HT-29 (cell line): ENCODE results near the gene SRC. TPM values are rescaled to one million over a fixed set of nuclear protein-coding genes. Genes with fewer than 3 reads are reported as not detected.

Source experiments
- DNase-seq: peaks from one replicate; pipeline ENCODE4 v3.0.0-alpha.2; 2015; ENCODE audit warnings: low spot score
- total RNA-seq: library from RNA; depleted of rRNA; stranded (reverse); fragments of >200 nt; shearing (Covaris generic); gene quantifications from 2 replicates; pipeline ENCODE4 v1.2.3, GENCODE V29; 2014

Gene SRC
- total RNA-seq, 1 experiment from 2014 or later = 161 TPM

- DNase-seq = no peak
Observed at GRCh38 chr20:37381621-37382471, 35.9 kb downstream of the SRC start.

DNA sequence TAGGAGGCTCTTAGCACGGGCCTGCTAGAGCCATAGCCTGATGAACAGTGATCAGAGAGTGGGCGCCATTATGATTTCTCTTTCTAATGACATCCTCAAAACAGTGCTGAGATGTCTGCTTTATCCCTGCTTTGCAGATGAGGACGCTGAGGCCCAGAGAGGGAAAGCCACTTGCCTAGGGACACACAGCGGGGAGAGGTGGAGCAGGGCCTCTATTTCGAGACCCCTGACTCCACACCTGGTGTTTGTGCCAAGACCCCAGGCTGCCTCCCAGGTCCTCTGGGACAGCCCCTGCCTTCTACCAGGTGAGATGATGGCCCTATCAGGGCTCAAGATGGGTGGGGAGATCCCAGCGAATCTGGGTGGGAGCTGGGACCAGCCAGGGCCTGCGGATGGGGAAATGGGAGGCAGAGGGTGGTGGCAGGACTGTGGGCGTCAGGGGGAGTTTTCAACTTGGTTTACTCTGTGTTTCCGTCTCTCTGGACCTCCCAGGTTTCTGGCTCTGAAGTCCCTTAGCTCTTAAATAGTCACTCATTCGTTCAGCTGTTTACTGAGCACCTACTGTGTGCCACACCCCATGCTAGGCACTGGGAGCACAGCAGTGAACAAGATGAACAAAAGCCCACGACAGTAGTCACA lies 36.7 kb downstream of the SRC start:
- no peak for DNase-seq

- DNase-seq = peak; percentile 38
Observed at GRCh38 chr20:37383229-37383989, 37.5 kb downstream of the SRC start.

- DNase-seq = peak; percentile 54
Observed at GRCh38 chr20:37384683-37385174, 38.8 kb downstream of the SRC start.

DNA sequence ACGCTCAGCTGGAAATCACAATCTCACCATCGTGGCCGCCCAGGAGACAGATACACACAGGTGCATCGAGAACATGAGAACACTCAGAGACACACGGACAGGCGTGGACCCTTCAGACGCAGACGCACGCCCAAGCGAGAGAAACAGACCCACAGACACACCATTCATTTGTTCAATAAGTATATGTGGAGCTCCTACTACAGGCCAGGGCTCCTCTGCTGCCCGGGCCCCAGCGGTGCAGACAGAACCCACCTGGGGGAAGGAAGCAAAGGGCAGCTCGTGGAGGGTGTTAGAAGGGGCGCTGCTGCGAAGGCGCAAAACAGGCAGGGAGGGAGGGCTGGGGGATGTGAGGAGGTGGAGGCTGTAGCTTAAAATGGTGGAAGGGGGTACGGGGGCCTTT lies 39.2 kb downstream of the SRC start:
- no peak for DNase-seq

DNA sequence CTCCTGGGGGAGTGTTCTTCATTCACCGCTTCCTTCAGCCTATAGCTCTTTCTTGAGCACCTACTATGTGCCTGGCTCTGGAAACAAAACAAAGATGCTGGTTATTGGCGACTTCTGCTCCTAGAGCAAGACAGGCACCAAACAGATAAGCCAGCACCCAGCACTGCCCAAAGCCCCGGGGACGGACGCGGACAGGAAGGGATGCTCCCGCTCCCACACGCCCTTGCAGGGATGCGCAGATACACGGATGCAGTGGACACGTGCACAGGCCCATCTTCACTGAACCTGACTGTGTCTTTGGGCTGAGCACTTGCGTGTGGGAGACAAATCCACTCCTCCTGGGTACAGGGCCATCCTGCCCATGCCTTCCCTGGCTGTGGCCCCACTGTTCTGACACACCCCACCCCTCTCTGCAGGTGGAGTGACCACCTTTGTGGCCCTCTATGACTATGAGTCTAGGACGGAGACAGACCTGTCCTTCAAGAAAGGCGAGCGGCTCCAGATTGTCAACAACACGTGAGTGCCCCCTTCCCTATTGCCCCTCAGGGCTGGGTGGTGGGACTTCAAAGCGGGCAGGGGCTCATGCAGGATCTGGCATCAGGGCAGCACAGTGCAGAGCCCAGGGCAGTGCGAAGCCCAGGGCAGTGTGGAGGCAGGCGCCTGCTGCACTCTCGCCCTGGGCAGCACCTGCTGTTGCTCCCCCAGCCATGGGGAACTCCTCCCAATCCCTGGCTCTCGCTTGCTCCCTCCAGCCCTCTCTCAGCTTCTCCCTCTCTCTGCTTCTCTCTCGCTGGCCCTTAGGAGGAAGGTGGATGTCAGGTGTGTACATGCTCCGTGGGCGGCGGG lies 39.9 kb downstream of the SRC start:
- DNase-seq = no peak

- no peak for DNase-seq
Observed at GRCh38 chr20:37386505-37387251, 40.7 kb downstream of the SRC start.

DNA sequence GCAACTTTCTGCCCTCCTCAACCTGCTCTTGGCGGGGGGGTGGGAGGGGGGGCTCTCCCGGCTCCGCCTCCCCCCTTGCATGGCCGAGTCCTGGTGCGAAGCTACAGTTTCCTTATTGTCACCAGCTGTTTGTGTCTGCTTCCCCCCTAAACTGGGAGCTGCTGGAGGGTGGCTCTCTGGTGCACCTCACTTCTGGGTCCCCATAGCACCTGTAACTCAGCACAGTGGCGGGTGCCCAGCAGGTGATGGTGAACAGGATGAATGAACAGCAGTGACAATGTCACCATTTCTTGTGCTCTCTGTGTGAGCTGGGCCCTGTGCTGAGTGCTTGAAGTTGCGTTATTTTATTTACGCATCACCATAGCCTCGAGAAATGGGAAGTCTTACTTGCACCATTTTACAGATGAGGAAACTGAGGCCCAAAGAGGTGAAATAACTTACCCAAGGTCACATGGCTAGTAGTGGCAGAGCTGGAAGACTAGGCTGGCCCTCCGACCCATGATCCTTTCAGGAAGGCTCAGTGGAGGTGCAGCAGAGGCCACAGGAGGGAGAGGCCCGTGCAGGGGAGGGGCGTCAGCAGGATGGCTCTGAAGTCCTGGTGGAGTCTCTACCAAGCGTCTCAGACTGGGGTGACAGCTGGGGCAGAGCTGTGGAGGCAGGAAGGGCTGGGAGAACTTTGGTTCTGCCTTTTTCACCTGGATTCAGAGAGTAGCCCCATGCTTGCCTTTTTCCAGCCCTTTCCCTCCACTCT lies 41.8 kb downstream of the SRC start:
- DNase-seq = no peak

- no peak for DNase-seq
Observed at GRCh38 chr20:37388831-37389230, 42.9 kb downstream of the SRC start.

DNA sequence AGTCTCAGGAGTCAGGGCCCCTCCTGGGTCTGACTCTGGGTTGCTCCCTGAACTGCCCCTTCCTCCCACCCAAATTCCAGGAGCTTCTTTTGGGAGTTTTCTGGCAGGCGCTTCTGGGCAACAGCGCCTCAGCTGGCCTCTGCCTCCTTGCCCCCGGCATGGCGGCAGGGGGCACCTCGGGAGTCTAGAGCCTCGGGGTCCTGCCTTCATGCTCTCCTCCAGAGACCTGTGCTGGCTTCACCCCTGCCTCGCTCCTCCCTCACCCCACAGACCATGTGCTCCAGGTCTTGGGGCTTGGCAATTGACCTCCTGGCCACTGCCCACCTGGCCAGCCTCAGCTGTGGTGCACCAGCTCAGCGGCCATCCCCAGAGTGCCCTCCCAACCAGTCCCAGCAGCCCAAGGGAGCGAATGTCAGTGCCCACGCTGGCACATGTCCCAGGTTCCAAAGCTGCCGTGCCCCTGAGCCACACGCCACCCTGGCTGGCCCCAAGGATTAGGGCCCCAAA lies 43.4 kb downstream of the SRC start:
- no peak for DNase-seq

DNA sequence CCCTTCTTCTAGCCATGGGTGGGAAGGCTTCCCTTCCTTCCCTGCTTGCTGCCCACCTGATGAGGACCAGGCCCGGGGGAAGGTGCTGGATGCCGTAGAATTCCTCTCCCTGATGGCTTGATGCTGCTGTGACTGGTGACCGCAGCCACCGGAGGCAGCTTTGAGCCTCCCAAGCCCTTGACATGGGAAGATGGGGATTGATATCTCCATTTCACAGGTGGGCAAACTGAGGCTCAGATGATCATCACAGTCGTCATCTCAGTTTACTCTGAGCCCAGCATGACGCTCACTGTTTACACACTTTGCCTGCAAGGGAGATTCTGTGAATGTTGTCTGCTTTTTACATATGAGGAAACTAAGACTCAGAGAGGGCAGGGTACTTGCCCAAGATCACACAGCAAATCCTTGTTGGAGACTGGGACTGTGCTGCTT lies 43.9 kb downstream of the SRC start:
- DNase-seq = no peak

- no peak for DNase-seq
Observed at GRCh38 chr20:37390503-37390890, 44.6 kb downstream of the SRC start.

GRCh38 chr20:37390891-37391525 lies 45.1 kb downstream of the SRC start:
- no peak for DNase-seq

DNA sequence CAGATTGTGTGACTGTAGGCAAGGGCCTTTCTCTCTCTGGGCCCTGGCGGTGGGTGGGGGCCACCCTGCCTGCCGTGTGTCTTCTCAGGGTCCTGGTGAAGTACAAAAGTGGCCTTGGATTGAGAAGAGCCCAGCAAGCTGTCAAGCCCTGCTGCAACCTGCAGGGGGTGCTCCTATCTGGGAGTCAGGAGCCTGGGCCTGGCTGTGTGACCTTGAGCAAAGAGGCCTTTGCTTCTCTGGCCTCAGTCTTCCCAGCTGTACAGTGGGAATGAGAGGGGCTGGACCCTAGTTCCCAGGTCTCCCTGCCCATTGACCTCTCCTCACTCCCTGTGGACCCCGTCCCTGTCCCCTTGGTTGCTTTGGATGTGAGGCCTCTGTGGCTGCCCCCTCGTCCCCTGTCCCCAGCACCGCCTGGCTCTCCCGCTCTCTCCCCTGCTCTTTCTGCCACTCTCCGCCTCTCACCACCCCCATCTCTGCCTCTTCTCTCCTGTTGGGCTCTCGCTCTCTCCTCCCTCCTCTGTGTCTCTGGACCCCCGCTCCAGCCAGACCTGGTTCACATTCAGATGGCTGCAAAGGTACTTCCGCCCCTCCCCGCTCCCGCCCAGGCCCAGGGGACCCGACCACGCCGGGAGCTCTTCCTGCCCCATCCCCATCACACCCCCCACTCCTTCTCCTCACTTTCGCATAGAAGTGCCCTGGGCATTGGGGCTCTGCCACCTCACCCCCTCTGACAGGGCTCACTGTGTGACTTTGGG lies 46.7 kb downstream of the SRC start:
- DNase-seq = no peak

- no peak for DNase-seq
Observed at GRCh38 chr20:37393196-37393862, 47.4 kb downstream of the SRC start.

DNA sequence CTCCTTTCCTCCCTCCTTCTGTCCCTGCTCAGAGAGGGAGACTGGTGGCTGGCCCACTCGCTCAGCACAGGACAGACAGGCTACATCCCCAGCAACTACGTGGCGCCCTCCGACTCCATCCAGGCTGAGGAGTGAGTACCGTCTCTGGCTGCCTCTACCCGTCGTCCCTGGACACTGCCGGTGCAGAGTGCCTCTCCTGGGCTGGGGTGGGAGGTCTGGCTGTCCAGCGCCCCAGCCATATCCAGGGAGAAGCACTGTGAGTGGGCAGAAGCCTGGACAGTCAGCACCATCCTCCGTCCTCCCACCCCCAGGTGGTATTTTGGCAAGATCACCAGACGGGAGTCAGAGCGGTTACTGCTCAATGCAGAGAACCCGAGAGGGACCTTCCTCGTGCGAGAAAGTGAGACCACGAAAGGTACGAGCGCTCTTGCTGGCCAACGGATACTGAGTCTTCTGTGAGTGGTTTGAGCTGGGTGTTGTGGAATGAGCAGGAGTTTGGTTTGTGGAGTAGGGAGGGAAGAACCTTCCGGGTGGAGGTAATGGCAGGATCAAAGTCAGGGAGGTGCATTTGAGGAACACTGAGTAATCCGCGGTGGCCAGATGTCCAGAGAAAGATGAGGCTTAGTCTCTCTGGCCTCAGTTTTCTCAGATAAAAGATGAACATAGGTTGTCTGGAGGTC lies 48.1 kb downstream of the SRC start:
- no peak for DNase-seq
